PFSK-1 (cell line): ENCODE measurements around the gene HOTAIR.

Source experiments
- FOXP2 ChIP-seq: optimal IDR thresholded peaks from 2 replicates; pipeline ENCODE3; 2011; ENCODE audit warnings: borderline replicate concordance, control low read depth, inconsistent platforms; ENCODE audit not compliant: insufficient read depth; ENCODE audit errors: extremely low read length, extremely low read depth
- POLR2AphosphoS5 ChIP-seq: IDR thresholded peaks from 2 replicates; pipeline ENCODE4 v1.6.1; 2012; ENCODE audit warnings: low read depth, mild to moderate bottlenecking, control low read depth, low read length, moderate library complexity
- REST ChIP-seq, 2 experiments: IDR thresholded peaks; 2 replicates each; pipeline versions ENCODE4 v1.6.1 to v1.8.0; 2011 to 2012; ENCODE audit warnings: low read depth in 2 of 2, low read length in 2 of 2, control low read depth in 1 of 2, inconsistent platforms in 1 of 2, mild to moderate bottlenecking in 1 of 2, moderate library complexity in 1 of 2; ENCODE audit not compliant: insufficient read depth in 1 of 2
- SIN3A ChIP-seq: IDR thresholded peaks from 2 replicates; pipeline ENCODE4 v1.6.1; 2012; ENCODE audit warnings: mild to moderate bottlenecking, low read length, moderate library complexity, borderline replicate concordance; ENCODE audit not compliant: insufficient read depth
- TAF1 ChIP-seq: IDR thresholded peaks from 2 replicates; pipeline ENCODE4 v1.6.1; 2012; ENCODE audit warnings: low read length, control low read depth, borderline replicate concordance; ENCODE audit not compliant: insufficient read depth

The HOTAIR gene

GRCh38 chr12:54004063-54004840, 29.5 kb upstream of the HOTAIR start:
- no peak for TF ChIP-seq SIN3A
- TF ChIP-seq REST (IDR thresholded peaks at IDR 0.05; ENCODE audit: insufficient read depth in 1 of 2, low read depth in 2 of 2, low read length in 2 of 2), result no peak
- no peak for TF ChIP-seq FOXP2
- no peak for TF ChIP-seq POLR2AphosphoS5
- no peak for TF ChIP-seq TAF1

DNA sequence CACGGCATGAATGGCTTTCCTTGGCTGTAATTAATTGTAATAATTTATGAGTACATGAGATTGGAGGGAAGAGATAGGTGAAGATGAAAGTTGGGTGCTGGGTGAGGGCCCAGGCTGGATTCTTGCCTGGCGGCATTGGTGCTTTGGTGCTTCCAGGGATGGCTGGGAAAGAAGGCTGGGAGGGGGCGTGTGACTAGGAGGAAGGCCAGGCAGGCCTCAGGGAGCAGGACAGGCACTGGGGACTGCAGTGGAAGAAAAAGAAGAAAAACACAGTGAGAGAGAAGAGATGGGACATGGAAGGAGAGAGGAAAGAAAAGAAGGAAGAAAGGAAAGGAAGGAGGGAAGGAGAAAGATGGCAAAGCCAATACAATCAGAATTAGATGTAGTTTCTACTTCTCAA, 28.9 kb upstream of the HOTAIR start:
- TF ChIP-seq FOXP2 (no peak), REST (IDR thresholded peaks at IDR 0.05; ENCODE audit: insufficient read depth in 1 of 2, low read depth in 2 of 2, low read length in 2 of 2) (no peak)

DNA sequence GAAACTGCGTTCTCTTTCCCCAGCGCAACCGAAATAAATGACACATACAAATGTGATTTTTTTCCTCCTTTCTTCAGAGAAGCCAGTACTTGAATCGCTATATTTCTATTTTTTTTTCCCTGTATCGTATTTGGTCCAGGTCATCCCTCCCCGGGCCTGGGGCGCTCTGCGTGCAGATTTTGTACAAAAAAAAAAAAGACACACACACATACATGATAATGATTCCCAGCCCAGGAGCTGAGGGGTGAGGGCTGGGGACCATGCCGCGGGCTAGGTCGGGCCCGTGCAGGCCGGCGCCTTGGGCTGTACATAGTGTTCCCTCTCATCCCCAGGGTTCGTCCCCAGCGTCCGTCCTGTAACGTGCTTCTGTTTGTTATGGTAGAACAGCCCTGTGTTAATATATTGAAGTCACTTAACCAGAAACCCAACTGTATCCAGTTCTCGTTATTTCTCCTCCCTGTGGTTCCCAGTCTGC, 28.2 kb upstream of the HOTAIR start:
- TF ChIP-seq TAF1, result no peak
- no peak for TF ChIP-seq POLR2AphosphoS5
- no peak for TF ChIP-seq REST (IDR thresholded peaks at IDR 0.05; ENCODE audit: insufficient read depth in 1 of 2, low read depth in 2 of 2, low read length in 2 of 2)
- TF ChIP-seq FOXP2, result no peak
- TF ChIP-seq SIN3A, result no peak

GRCh38 chr12:54002278-54002914, 27.6 kb upstream of the HOTAIR start:
- TF ChIP-seq FOXP2, result no peak
- TF ChIP-seq TAF1, result no peak
- no peak for TF ChIP-seq POLR2AphosphoS5

DNA sequence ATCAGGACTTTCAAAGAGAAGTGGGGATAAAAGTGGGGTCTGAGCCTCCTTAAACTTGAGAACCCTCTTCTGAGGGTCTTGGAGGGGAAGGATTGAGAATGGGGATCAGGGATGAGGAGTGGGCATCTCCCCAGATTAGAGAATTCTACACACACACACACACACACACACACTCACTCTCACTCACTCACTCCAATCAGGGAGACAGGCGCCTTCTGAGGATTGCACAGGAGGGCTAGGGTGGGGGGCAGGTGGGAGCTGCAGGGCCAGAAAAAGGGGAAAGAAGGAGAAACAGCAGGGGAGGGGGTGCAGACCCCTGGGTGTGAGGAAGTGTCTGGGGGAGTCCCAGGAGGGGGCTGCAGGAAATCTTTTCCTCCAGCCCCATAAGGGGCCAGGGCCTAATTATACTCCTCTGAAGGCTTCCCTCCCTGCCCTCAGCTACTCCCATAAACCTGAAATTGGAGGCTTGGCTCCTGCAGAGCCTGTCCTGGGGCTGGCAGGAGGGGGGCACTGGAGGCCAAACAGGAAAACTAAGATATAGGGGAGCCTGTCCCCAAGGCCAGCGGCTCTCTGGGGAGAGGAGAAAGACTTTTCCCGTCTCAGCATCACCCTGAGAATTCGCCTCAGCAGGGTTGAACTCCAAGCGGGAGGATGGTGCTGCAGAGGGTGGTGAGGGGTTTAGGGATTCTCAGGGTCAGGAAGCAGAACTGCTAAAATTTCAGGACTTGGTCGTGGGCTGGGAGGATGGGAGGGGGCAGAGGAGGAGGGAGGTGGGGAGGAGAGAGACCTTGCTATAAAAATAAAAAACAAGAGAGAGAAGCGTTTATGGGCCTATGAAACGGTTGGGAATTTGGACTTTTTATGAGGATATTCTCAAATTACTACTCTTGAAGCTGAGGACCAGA, 26.8 kb upstream of the HOTAIR start:
- no peak for TF ChIP-seq POLR2AphosphoS5
- TF ChIP-seq TAF1, result no peak
- TF ChIP-seq SIN3A, result no peak
- TF ChIP-seq REST (IDR thresholded peaks at IDR 0.05; ENCODE audit: insufficient read depth in 1 of 2, low read depth in 2 of 2, low read length in 2 of 2), result no peak
- TF ChIP-seq FOXP2, result no peak
